ENCODE data around the gene CACNG5. TPM values are rescaled to one million over a fixed set of nuclear protein-coding genes. Genes with fewer than 3 reads are reported as not detected.

CACNG5 gene
- total RNA-seq, 3 donors from 2014 or later (not counting 1 experiment from before 2014, with no cell fraction given): not detected

DNA sequence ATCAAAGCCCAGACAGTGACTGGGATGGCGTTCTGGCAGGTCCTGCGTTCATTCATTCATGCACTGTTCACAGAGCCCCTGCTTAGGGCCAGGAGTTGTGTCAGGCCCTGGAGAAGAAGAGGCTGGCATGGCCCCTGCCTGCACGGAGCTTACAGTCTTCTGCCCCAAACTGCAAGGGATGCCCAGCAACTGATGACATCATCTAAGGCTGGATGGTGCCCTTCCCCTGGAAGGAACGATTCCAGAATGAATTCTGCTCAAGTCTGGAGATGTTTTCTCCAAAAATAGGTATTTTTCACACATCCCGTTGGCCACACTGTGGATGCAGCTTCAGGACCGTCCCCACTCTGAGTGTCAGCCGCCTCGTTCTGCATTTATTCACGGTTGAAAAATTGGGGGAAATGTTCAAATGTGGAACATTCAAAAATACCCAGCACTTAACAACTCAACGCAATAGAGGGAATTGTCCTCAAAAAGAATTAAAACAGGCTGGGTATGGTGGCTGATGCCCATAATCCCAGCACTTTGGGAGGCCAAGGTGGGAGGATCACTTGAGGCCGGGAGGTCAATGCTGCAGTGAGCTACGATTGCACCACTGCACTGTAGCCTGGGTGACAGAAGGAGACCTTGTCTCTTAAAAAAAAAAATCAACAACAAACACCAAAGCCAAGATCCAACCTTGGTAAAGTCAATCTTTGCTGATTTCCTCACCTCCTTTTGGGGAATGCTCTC is 23.8 kb upstream of the CACNG5 start:
- 90% methylated on average over 12 of the region's 12 CpGs for WGBS (ENCODE audit: insufficient coverage)
- Mint-ChIP-seq H3K9me3 (no peaks in the 10 kb centered on the region), H3K27me3 (ENCODE audit: low read depth in 2 of 2) (peaks cover 7 to 13% of the 10 kb centered on the region in 2 donors), H3K4me3 (no peak overlapping the region), H3K27ac (no peak overlapping the region), H3K4me1 (peaks cover 6 to 15% of the 10 kb centered on the region in 2 donors), H3K36me3 (no peaks in the 10 kb centered on the region)
- intact Hi-C loops (cut with micrococcal nuclease): no loop called here
- H3K9me3 ChIP-seq (ENCODE audit: control insufficient read depth, insufficient read depth, low read length): no peaks in the 10 kb centered on the region
- ATAC-seq (no peak), DNase-seq (no peak)
- no peaks in the 10 kb centered on the region for H3K36me3 ChIP-seq (ENCODE audit: control insufficient read depth, insufficient read depth, low read length)
- no peaks in the 10 kb centered on the region for H3K27me3 ChIP-seq (ENCODE audit: control insufficient read depth, insufficient read depth, low read length)
- no peak overlapping the region for H3K4me3 ChIP-seq (ENCODE audit: low read length)
- TF ChIP-seq, protein P1, sequence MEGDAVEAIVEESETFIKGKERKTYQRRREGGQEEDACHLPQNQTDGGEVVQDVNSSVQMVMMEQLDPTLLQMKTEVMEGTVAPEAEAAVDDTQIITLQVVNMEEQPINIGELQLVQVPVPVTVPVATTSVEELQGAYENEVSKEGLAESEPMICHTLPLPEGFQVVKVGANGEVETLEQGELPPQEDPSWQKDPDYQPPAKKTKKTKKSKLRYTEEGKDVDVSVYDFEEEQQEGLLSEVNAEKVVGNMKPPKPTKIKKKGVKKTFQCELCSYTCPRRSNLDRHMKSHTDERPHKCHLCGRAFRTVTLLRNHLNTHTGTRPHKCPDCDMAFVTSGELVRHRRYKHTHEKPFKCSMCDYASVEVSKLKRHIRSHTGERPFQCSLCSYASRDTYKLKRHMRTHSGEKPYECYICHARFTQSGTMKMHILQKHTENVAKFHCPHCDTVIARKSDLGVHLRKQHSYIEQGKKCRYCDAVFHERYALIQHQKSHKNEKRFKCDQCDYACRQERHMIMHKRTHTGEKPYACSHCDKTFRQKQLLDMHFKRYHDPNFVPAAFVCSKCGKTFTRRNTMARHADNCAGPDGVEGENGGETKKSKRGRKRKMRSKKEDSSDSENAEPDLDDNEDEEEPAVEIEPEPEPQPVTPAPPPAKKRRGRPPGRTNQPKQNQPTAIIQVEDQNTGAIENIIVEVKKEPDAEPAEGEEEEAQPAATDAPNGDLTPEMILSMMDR (IDR thresholded peaks at IDR 0.05): no peak
- H3K27ac ChIP-seq (ENCODE audit: low read length): no peak overlapping the region
- peaks cover 8% of the 10 kb centered on the region for H3K4me1 ChIP-seq (ENCODE audit: control insufficient read depth, insufficient read depth, low read length)

DNA sequence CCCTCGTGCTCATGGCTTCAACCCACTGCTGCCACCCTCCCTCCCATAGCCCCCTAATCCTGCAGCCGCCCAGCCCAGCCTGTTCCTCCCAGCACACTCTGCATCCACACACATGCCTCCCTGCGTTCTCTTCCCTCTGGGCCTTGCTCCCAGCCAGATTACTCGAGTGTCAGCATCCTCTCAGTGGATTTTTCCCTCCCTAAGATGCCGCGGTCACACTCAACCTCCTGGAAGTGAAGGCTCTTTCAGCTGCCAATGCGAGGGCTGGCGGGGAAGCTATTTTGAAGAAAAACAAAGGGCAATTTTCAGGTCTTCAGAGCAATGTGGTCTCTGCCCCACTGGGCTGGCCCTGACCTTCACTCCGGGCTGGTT is 23.2 kb upstream of the CACNG5 start:
- Histone ChIP-seq H3K27ac (ENCODE audit: low read length) (no peak overlapping the region), H3K4me3 (ENCODE audit: low read length) (no peak overlapping the region), H3K9me3 (ENCODE audit: control insufficient read depth, insufficient read depth, low read length) (no peaks in the 10 kb centered on the region), H3K27me3 (ENCODE audit: control insufficient read depth, insufficient read depth, low read length) (no peaks in the 10 kb centered on the region), H3K4me1 (ENCODE audit: control insufficient read depth, insufficient read depth, low read length) (peaks cover 8% of the 10 kb centered on the region), H3K36me3 (ENCODE audit: control insufficient read depth, insufficient read depth, low read length) (no peaks in the 10 kb centered on the region)
- H3K27ac Mint-ChIP-seq: no peak overlapping the region
- H3K36me3 Mint-ChIP-seq: no peaks in the 10 kb centered on the region
- peaks cover 7 to 13% of the 10 kb centered on the region in 2 donors for H3K27me3 Mint-ChIP-seq (ENCODE audit: low read depth in 2 of 2)
- WGBS (ENCODE audit: insufficient coverage): 86% methylated on average over 9 of the region's 9 CpGs
- no peak overlapping the region for H3K4me3 Mint-ChIP-seq
- H3K9me3 Mint-ChIP-seq: no peaks in the 10 kb centered on the region
- ATAC-seq (no peak), DNase-seq (no peak)
- TF ChIP-seq, protein P1 (IDR thresholded peaks at IDR 0.05): no peak
- intact Hi-C loops (cut with micrococcal nuclease): no loop called here
- H3K4me1 Mint-ChIP-seq: peaks cover 6 to 12% of the 10 kb centered on the region in 2 donors

DNA sequence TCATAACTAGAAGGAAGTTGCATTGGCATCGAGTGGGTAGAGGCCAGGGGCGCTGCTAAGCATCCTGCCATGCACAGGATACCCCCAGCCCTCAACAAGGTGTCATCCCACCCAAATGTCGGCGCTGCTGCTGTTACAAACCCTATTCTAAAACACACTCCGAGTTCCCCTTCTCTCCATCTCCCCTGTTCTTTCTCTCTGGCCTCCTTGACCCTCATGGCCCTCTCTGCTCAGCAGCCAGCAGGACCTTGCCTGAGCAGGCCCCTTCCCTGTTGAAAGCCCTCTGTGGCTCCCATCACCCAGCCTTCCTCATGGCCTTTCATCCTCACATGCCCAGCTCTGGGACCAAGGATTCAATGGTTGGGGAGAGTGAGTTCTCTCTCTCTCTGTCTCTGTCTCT is 22.3 kb upstream of the CACNG5 start:
- H3K4me1 Mint-ChIP-seq: peaks cover 6 to 10% of the 10 kb centered on the region in 2 donors
- TF ChIP-seq, protein P1 (IDR thresholded peaks at IDR 0.05): no peak

DNA sequence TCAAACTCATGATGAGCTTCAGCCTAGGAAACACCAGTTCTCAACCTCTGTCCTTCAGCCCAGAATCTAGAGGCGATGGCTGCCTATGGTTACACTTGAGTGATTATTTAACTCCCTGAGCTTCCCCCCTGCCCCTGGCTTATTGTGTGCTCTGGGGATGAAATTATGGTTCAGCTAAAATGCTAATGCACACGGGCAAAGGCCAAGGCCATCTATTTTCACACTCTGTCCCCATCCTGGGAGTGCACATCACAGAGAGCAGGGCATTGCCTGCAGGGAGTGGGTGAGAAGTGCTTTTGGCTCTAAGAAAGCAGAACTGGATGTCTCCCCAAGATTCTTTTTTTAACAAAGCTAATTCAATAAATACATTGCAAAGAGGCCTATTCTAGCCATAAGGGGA is 21.6 kb upstream of the CACNG5 start:
- Histone ChIP-seq H3K4me1 (ENCODE audit: control insufficient read depth, insufficient read depth, low read length) (peaks cover 2% of the 10 kb centered on the region), H3K27ac (ENCODE audit: low read length) (no peak overlapping the region), H3K4me3 (ENCODE audit: low read length) (no peak overlapping the region), H3K27me3 (ENCODE audit: control insufficient read depth, insufficient read depth, low read length) (no peaks in the 10 kb centered on the region), H3K36me3 (ENCODE audit: control insufficient read depth, insufficient read depth, low read length) (no peaks in the 10 kb centered on the region), H3K9me3 (ENCODE audit: control insufficient read depth, insufficient read depth, low read length) (peaks cover 4% of the 10 kb centered on the region)
- ATAC-seq (no peak), DNase-seq (no peak)
- Mint-ChIP-seq H3K27ac (no peak overlapping the region), H3K9me3 (peaks cover 3 to 4% of the 10 kb centered on the region in 2 donors), H3K36me3 (no peaks in the 10 kb centered on the region), H3K4me3 (no peak overlapping the region), H3K27me3 (ENCODE audit: low read depth in 2 of 2) (peaks cover 7 to 11% of the 10 kb centered on the region in 2 donors), H3K4me1 (peaks cover 2% of the 10 kb centered on the region in 2 donors)
- 60% methylated on average over 1 of the region's 2 CpGs for WGBS (ENCODE audit: insufficient coverage)
- TF ChIP-seq, protein P1 (IDR thresholded peaks at IDR 0.05): no peak
- intact Hi-C loops (cut with micrococcal nuclease): no loop called here

More for the DNA sequence above, 22.3 kb upstream of the CACNG5 start:
- 88% methylated on average over 5 of the region's 5 CpGs for WGBS (ENCODE audit: insufficient coverage)
- Histone ChIP-seq H3K4me1 (ENCODE audit: control insufficient read depth, insufficient read depth, low read length) (peaks cover 8% of the 10 kb centered on the region), H3K27me3 (ENCODE audit: control insufficient read depth, insufficient read depth, low read length) (no peaks in the 10 kb centered on the region), H3K36me3 (ENCODE audit: control insufficient read depth, insufficient read depth, low read length) (no peaks in the 10 kb centered on the region), H3K27ac (ENCODE audit: low read length) (no peak overlapping the region), H3K4me3 (ENCODE audit: low read length) (no peak overlapping the region), H3K9me3 (ENCODE audit: control insufficient read depth, insufficient read depth, low read length) (no peaks in the 10 kb centered on the region)
- intact Hi-C loops (cut with micrococcal nuclease): no loop called here
- Mint-ChIP-seq H3K9me3 (peaks cover under 1% of the 10 kb centered on the region in 2 donors), H3K4me3 (no peak overlapping the region), H3K36me3 (no peaks in the 10 kb centered on the region), H3K27me3 (ENCODE audit: low read depth in 2 of 2) (peaks cover 7 to 12% of the 10 kb centered on the region in 2 donors), H3K27ac (no peak overlapping the region)
- ATAC-seq (no peak), DNase-seq (no peak)

Data from natural killer cell (primary cell).